SK-N-SH treated with all-trans-retinoic acid at 6 μM for 48 hours (cell line): ENCODE data around the gene GCM1.

Experiments used
- OSR1 ChIP-seq: fragments of 250-450 bp; sonication (Bioruptor Pico); IDR thresholded peaks from 2 replicates; pipeline ENCODE4 v1.8.0; 2022; ENCODE audit warnings: moderate library complexity, mild to moderate bottlenecking, inconsistent platforms
- RARB ChIP-seq: fragments of 250-450 bp; sonication (Bioruptor Pico); IDR thresholded peaks from 2 replicates; pipeline ENCODE4 v1.8.0; 2021; ENCODE audit warnings: mild to moderate bottlenecking, moderate library complexity
- TOX ChIP-seq: fragments of 250-450 bp; sonication (Bioruptor Pico); IDR thresholded peaks from 2 replicates; pipeline ENCODE4 v1.8.0; 2021; ENCODE audit warnings: mild to moderate bottlenecking, moderate library complexity, borderline replicate concordance
- ZNF565 ChIP-seq: fragments of 450-650 bp; formaldehyde crosslinking; conservative IDR thresholded peaks from 2 replicates; pipeline ENCODE4 v1.5.0; 2020; ENCODE audit warnings: low read depth, mild to moderate bottlenecking, moderate library complexity
- ZNF8 ChIP-seq: fragments of 450-650 bp; formaldehyde crosslinking; IDR thresholded peaks from 2 replicates; pipeline ENCODE4 v1.5.0; 2020; ENCODE audit warnings: mild to moderate bottlenecking, moderate library complexity
- TF ChIP-seq, protein P1 (sequence below): fragments of 250-450 bp; sonication (Bioruptor Pico); IDR thresholded peaks from 2 replicates; pipeline ENCODE4 v1.8.0; 2020; ENCODE audit warnings: mild to moderate bottlenecking, moderate library complexity, borderline replicate concordance
- TF ChIP-seq, protein P2 (sequence below): fragments of 250-450 bp; sonication (Bioruptor Pico); IDR thresholded peaks from 2 replicates; pipeline ENCODE4 v1.5.1; 2020; ENCODE audit warnings: low read depth, mild to moderate bottlenecking, moderate library complexity

DNA sequence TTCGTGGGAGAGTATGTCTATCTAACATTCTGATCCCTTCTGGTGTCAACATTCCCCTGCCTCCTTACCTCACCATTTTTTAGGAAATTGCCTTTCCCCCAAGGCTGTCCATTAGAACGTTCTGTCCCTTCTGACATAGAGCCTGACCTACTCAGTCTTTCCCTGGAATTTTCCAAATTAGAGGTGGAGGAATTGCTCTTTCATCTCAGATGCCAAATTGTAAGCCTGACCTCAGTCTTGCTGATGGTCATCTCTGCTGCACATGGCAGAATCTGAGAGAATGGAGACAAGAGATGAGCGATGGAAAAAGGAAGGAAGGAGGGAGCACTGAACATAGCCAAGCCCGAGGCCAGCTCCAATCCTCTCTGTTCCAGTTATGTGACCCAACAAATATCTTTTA lies 5.4 kb upstream of the GCM1 start:
- TF ChIP-seq, protein P1, sequence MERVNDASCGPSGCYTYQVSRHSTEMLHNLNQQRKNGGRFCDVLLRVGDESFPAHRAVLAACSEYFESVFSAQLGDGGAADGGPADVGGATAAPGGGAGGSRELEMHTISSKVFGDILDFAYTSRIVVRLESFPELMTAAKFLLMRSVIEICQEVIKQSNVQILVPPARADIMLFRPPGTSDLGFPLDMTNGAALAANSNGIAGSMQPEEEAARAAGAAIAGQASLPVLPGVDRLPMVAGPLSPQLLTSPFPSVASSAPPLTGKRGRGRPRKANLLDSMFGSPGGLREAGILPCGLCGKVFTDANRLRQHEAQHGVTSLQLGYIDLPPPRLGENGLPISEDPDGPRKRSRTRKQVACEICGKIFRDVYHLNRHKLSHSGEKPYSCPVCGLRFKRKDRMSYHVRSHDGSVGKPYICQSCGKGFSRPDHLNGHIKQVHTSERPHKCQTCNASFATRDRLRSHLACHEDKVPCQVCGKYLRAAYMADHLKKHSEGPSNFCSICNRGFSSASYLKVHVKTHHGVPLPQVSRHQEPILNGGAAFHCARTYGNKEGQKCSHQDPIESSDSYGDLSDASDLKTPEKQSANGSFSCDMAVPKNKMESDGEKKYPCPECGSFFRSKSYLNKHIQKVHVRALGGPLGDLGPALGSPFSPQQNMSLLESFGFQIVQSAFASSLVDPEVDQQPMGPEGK (CRISPR knock-in tag), result no peak
- TF ChIP-seq RARB (CRISPR knock-in tag), result no peak
- no peak for TF ChIP-seq OSR1 (CRISPR knock-in tag)
- no peak for TF ChIP-seq TOX (CRISPR knock-in tag)
- TF ChIP-seq, protein P2, sequence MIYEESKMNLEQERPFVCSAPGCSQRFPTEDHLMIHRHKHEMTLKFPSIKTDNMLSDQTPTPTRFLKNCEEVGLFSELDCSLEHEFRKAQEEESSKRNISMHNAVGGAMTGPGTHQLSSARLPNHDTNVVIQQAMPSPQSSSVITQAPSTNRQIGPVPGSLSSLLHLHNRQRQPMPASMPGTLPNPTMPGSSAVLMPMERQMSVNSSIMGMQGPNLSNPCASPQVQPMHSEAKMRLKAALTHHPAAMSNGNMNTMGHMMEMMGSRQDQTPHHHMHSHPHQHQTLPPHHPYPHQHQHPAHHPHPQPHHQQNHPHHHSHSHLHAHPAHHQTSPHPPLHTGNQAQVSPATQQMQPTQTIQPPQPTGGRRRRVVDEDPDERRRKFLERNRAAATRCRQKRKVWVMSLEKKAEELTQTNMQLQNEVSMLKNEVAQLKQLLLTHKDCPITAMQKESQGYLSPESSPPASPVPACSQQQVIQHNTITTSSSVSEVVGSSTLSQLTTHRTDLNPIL (CRISPR knock-in tag), result no peak
- TF ChIP-seq ZNF565, result no peak
- TF ChIP-seq ZNF8, result no peak
